BLaER1 (cell line): ENCODE measurements around the gene PURA.

Source experiments
- H3K27ac ChIP-seq: shearing (Covaris generic); formaldehyde crosslinking; 2 replicates; pipeline ENCODE4 v1.8.1; 2022
- H3K27me3 ChIP-seq: shearing (Covaris generic); formaldehyde crosslinking; 2 replicates; pipeline ENCODE4 v1.8.1; 2022
- H3K36me3 ChIP-seq: shearing (Covaris generic); formaldehyde crosslinking; 2 replicates; pipeline ENCODE4 v1.8.1; 2022
- H3K4me1 ChIP-seq: shearing (Covaris generic); formaldehyde crosslinking; 2 replicates; pipeline ENCODE4 v1.8.1; 2022
- H3K4me2 ChIP-seq: shearing (Covaris generic); formaldehyde crosslinking; 2 replicates; pipeline ENCODE4 v1.8.1; 2022
- H3K4me3 ChIP-seq: shearing (Covaris generic); formaldehyde crosslinking; 2 replicates; pipeline ENCODE4 v1.8.1; 2022
- H3K9ac ChIP-seq: shearing (Covaris generic); formaldehyde crosslinking; 2 replicates; pipeline ENCODE4 v1.8.1; 2022
- H3K9me3 ChIP-seq: shearing (Covaris generic); formaldehyde crosslinking; 2 replicates; pipeline ENCODE4 v1.8.1; 2022
- H4K20me1 ChIP-seq: shearing (Covaris generic); formaldehyde crosslinking; 2 replicates; pipeline ENCODE4 v1.8.1; 2022
- Cebpa-rat ChIP-seq: shearing (Covaris generic); IDR thresholded peaks from 2 replicates; pipeline ENCODE4 v1.8.1; 2022

Gene PURA

DNA sequence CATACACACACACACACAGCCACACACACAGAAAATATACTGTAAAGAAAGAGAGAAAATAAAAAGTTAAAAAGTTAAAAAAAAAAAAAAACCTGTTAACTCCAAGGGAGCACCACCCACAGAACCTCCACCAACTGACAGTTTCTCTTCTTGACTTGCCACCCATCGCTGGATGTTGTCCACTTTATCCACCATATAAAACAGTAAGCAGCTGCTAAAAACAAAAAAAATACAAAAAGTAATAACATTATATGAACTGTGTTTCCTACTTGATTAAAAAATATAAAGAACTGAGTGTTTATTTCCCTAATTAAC, 1.2 kb downstream of the PURA start:
- no peaks in the 10 kb centered on the region for H3K9me3 ChIP-seq
- peak overlapping the region; percentile 92; the same call in 1 of the 2 replicates for H3K9ac ChIP-seq
- peaks cover 79% of the 10 kb centered on the region for H4K20me1 ChIP-seq
- H3K27ac ChIP-seq, result no peak overlapping the region
- peak overlapping the region; percentile 97 for H3K4me2 ChIP-seq
- H3K4me1 ChIP-seq, result peaks cover 32% of the 10 kb centered on the region
- peak overlapping the region; percentile 92 for H3K4me3 ChIP-seq
- peaks cover 35% of the 10 kb centered on the region for H3K27me3 ChIP-seq
- no peaks in the 10 kb centered on the region for H3K36me3 ChIP-seq
- TF ChIP-seq Cebpa-rat, result no peak

DNA sequence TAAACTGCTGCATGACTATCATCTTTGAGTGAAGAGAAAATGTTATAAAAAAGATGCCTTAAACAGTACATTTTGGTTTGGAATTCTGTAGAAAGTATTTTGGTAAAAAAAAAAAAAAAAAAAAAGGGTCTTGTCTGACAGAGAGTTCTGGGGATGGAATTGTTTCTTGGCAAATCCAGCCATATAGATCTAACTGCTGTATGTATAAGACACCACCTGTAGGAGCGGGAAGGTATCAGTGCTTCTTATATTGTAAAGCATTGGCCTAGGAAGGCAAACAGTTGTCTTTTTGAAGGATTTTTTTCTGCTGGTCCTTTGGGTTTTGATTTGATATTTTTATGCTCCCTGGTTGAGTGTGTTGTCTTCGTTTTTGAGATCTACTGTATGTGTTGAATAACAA, 2.8 kb downstream of the PURA start:
- H3K4me1 ChIP-seq, result peaks cover 32% of the 10 kb centered on the region
- H3K36me3 ChIP-seq, result no peaks in the 10 kb centered on the region
- H3K4me3 ChIP-seq, result no peak overlapping the region
- no peaks in the 10 kb centered on the region for H3K9me3 ChIP-seq
- no peak for TF ChIP-seq Cebpa-rat
- H4K20me1 ChIP-seq, result peaks cover 63% of the 10 kb centered on the region
- H3K4me2 ChIP-seq, result peak overlapping the region; percentile 97
- H3K27me3 ChIP-seq, result peaks cover 19% of the 10 kb centered on the region
- H3K27ac ChIP-seq, result no peak overlapping the region
- H3K9ac ChIP-seq, result no peak overlapping the region

GRCh38 chr5:140117523-140117922, 3.6 kb downstream of the PURA start:
- TF ChIP-seq Cebpa-rat, result no peak
- peaks cover 11% of the 10 kb centered on the region for H3K27me3 ChIP-seq
- H3K9ac ChIP-seq, result no peak overlapping the region
- peaks cover 32% of the 10 kb centered on the region for H3K4me1 ChIP-seq
- H3K4me3 ChIP-seq, result no peak overlapping the region
- no peaks in the 10 kb centered on the region for H3K9me3 ChIP-seq
- no peak overlapping the region for H3K4me2 ChIP-seq
- H3K36me3 ChIP-seq, result no peaks in the 10 kb centered on the region
- H4K20me1 ChIP-seq, result peaks cover 55% of the 10 kb centered on the region
- no peak overlapping the region for H3K27ac ChIP-seq

GRCh38 chr5:140118302-140118936, 4.5 kb downstream of the PURA start:
- Histone ChIP-seq H3K27me3 (peaks cover 2% of the 10 kb centered on the region), H3K9me3 (no peaks in the 10 kb centered on the region), H3K36me3 (no peaks in the 10 kb centered on the region), H3K4me3 (no peak overlapping the region), H3K9ac (no peak overlapping the region), H3K4me1 (peaks cover 23% of the 10 kb centered on the region), H4K20me1 (peaks cover 46% of the 10 kb centered on the region), H3K4me2 (no peak overlapping the region), H3K27ac (no peak overlapping the region)
- no peak for TF ChIP-seq Cebpa-rat

GRCh38 chr5:140125637-140126036, 11.7 kb downstream of the PURA start, which contains the start of gene IGIP:
TSS of gene IGIP (plus strand) at chr5:140125937. CDS start at chr5:140128477, 2,540 bp downstream.
- no peaks in the 10 kb centered on the region for H3K36me3 ChIP-seq
- no peak for TF ChIP-seq Cebpa-rat
- H3K27ac ChIP-seq, result no peak within 1 kb of the TSS
- no peaks in the 10 kb centered on the region for H3K27me3 ChIP-seq
- no peak within 1 kb of the TSS for H3K9ac ChIP-seq
- H3K4me3 ChIP-seq, result no peak within 1 kb of the TSS
- H4K20me1 ChIP-seq, result no peaks in the 10 kb centered on the region; the same call in 1 of the 2 replicates
- no peak within 1 kb of the TSS for H3K4me2 ChIP-seq
- no peaks in the 10 kb centered on the region for H3K9me3 ChIP-seq
- no peaks in the 10 kb centered on the region for H3K4me1 ChIP-seq

DNA sequence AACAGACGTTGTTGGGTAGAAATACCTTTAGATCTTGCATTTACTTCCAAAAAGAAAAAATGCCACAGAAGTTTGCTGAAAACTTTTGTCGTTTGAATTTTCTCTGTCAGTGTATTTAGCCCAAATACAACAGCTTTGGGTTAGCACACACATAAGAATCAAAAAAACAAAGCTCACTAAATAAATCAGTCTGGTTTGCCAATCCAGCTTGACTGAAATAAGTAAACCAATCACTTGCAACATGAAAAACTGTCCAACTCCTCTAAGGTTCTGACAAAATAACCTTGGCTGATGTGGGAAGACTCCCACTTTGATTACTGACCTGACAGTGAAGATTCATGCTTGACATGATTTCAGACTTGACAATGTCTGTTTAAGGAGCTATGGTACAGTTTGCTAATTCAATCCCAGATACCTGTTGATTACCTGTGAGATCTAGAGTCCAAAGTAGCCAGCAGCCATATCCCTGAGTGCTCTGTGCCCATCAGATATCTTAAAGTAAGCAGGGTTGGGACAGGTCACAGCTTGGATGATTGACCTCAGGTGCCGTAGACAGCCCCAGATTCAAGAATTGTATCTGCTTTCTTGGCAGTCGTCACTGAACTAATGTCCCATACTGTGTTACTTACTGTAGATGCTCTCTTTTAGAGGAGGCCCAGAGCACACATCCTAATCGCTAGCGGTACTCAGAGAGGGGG, 12.6 kb downstream of the PURA start:
- H3K9ac ChIP-seq, result no peak overlapping the region
- no peaks in the 10 kb centered on the region for H3K36me3 ChIP-seq
- no peak for TF ChIP-seq Cebpa-rat
- H3K27ac ChIP-seq, result no peak overlapping the region
- peaks cover 5% of the 10 kb centered on the region for H3K4me1 ChIP-seq
- H4K20me1 ChIP-seq, result no peaks in the 10 kb centered on the region; the same call in 1 of the 2 replicates
- H3K27me3 ChIP-seq, result no peaks in the 10 kb centered on the region
- no peaks in the 10 kb centered on the region for H3K9me3 ChIP-seq
- no peak overlapping the region for H3K4me3 ChIP-seq
- no peak overlapping the region for H3K4me2 ChIP-seq

DNA sequence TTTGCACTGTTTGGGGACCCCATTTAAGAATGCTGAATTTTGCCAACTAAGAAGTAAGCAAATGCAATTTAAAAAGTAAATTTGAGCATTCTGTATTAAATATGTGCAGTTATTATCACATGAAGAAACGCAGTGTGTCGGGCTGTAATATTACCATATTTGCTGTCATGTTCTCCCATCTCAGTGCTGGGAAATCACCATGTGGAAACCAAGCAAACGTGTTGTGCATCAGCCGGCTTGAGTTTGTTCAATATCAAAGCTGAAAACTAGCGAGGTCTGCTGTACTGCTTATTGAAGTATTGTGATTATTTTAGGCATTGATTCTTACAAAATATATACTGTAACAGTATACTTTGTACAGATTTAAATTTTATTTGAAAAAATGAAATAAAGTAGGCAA, 14.5 kb downstream of the PURA start:
- H3K4me1 ChIP-seq, result peaks cover 24% of the 10 kb centered on the region
- H3K9me3 ChIP-seq, result no peaks in the 10 kb centered on the region
- H3K4me2 ChIP-seq, result no peak overlapping the region
- H3K4me3 ChIP-seq, result no peak overlapping the region
- H3K27ac ChIP-seq, result no peak overlapping the region
- no peak overlapping the region for H3K9ac ChIP-seq
- H3K36me3 ChIP-seq, result no peaks in the 10 kb centered on the region
- no peak for TF ChIP-seq Cebpa-rat
- no peaks in the 10 kb centered on the region for H3K27me3 ChIP-seq
- no peaks in the 10 kb centered on the region; the same call in 1 of the 2 replicates for H4K20me1 ChIP-seq

- Histone ChIP-seq H3K4me2 (peak overlapping the region; percentile 77), H3K36me3 (no peaks in the 10 kb centered on the region), H3K4me1 (peaks cover 52% of the 10 kb centered on the region), H3K27ac (no peak overlapping the region), H3K9ac (no peak overlapping the region), H3K27me3 (no peaks in the 10 kb centered on the region), H4K20me1 (no peaks in the 10 kb centered on the region; the same call in 1 of the 2 replicates), H3K4me3 (no peak overlapping the region), H3K9me3 (no peaks in the 10 kb centered on the region)
- TF ChIP-seq Cebpa-rat, result no peak
Measured at GRCh38 chr5:140130949-140131733, 17.2 kb downstream of the PURA start.

DNA sequence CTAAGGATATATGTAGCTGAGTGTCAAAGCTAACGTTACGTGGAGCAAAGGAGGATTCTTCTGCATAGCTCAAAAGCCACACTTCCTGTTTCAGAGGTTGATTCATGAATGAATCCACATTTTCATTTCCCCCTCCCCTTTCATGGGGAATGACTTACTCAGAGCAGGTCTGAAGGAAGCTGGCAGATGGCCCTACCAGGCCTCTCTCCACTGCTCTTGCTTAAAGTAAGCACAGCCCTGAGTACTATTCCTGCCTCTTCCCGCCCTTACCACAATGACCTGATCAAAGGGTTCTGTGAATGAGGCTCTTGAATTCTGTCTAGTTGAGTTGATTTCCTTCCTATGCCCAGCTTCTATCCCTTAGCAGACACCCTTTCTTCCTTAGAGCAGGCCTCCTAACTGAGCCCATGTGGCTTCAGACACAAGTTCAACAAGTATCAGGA, 18.1 kb downstream of the PURA start:
- no peaks in the 10 kb centered on the region for H3K36me3 ChIP-seq
- peaks cover 60% of the 10 kb centered on the region for H3K4me1 ChIP-seq
- H3K4me2 ChIP-seq, result peak overlapping the region; percentile 77
- H3K4me3 ChIP-seq, result no peak overlapping the region
- no peak overlapping the region for H3K9ac ChIP-seq
- no peaks in the 10 kb centered on the region; the same call in 1 of the 2 replicates for H4K20me1 ChIP-seq
- no peaks in the 10 kb centered on the region for H3K27me3 ChIP-seq
- no peak for TF ChIP-seq Cebpa-rat
- H3K9me3 ChIP-seq, result no peaks in the 10 kb centered on the region
- H3K27ac ChIP-seq, result peak overlapping the region; percentile 56
